Caco-2 (cell line): ENCODE results near the gene C6orf132. TPM values are rescaled to one million over a fixed set of nuclear protein-coding genes. Genes with fewer than 3 reads are reported as not detected.

Experiments used
- BruUV-seq: library from RNA; stranded (reverse); fragments of 400-500 nt; replicated peaks from 2 replicates; lab custom pipeline; 2021; lab: Mats Ljungman, UMichigan
- CTCF ChIA-PET: fragments of 300-600 bp; sonication (Branson Sonifier 250); formaldehyde crosslinking; loops from one replicate; lab custom pipeline; 2022; ENCODE audit warnings: antibody characterized with exemption; lab: Charles Lee
- POLR2A ChIA-PET: fragments of 300-600 bp; sonication (Branson Sonifier 250); formaldehyde crosslinking; loops from one replicate; lab custom pipeline; 2022; ENCODE audit warnings: antibody characterized with exemption; lab: Charles Lee
- DNase-seq, 2 experiments: peaks; one replicate each; pipeline versions ENCODE4 v3.0.0 to v3.0.0-alpha.2; 2020 to 2022
- H3K27me3 ChIP-seq: replicated peaks from 2 replicates; pipeline ENCODE4 v1.6.0; 2011; ENCODE audit warnings: low read length; ENCODE audit not compliant: control insufficient read depth, insufficient read depth
- H3K36me3 ChIP-seq: 2 replicates; pipeline ENCODE4 v1.5.1; 2011; ENCODE audit warnings: low read length; ENCODE audit not compliant: control insufficient read depth, insufficient read depth
- H3K4me1 ChIP-seq: fragments of 250-450 bp; sonication (Bioruptor Pico); 2 replicates; pipeline ENCODE4 v1.5.1; 2020; ENCODE audit warnings: mild to moderate bottlenecking
- H3K4me3 ChIP-seq: 2 replicates; pipeline ENCODE4 v1.5.1; 2011; ENCODE audit warnings: low read depth, mild to moderate bottlenecking, control low read depth, low read length
- H3K9me3 ChIP-seq: fragments of 250-450 bp; sonication (Bioruptor Pico); 2 replicates; pipeline ENCODE4 v1.5.1; 2020; ENCODE audit warnings: mild to moderate bottlenecking, moderate library complexity
- H3K27ac Mint-ChIP-seq: one replicate; pipeline ENCODE4 v1.8.0; 2022; ENCODE audit warnings: mixed read lengths; ENCODE audit not compliant: unreplicated experiment
- H3K27me3 Mint-ChIP-seq: one replicate; pipeline ENCODE4 v1.8.0; 2022; ENCODE audit warnings: mixed read lengths; ENCODE audit not compliant: insufficient read depth, unreplicated experiment
- H3K36me3 Mint-ChIP-seq: one replicate; pipeline ENCODE4 v1.8.0; 2022; ENCODE audit warnings: mild to moderate bottlenecking, mixed read lengths; ENCODE audit not compliant: insufficient read depth, unreplicated experiment
- H3K4me1 Mint-ChIP-seq: one replicate; pipeline ENCODE4 v1.8.0; 2022; ENCODE audit warnings: low read depth, mixed read lengths; ENCODE audit not compliant: unreplicated experiment
- H3K4me3 Mint-ChIP-seq: one replicate; pipeline ENCODE4 v1.8.0; 2022; ENCODE audit warnings: mild to moderate bottlenecking, moderate library complexity, mixed read lengths; ENCODE audit not compliant: unreplicated experiment
- H3K9me3 Mint-ChIP-seq: one replicate; pipeline ENCODE4 v1.8.0; 2022; ENCODE audit warnings: mixed read lengths; ENCODE audit not compliant: unreplicated experiment
- intact Hi-C: fragments of 100-400 bp; cut with micrococcal nuclease; formaldehyde crosslinking; loops from one replicate; pipeline ENCODE4 v1.10.0; 2022; ENCODE audit not compliant: unreplicated experiment
- total RNA-seq: library from RNA; stranded (reverse); gene quantifications from 2 replicates; pipeline ENCODE4 v1.2.3, GENCODE V29; 2022
- TF ChIP-seq, protein P1 (sequence below), 2 experiments: fragments of 200-600 bp in 1 of 2; IDR thresholded peaks; 1 replicate in 1 of 2; 2 replicates in 1 of 2; pipeline versions ENCODE4 v1.5.1 to v1.8.0; 2011 to 2022; ENCODE audit warnings: antibody characterized with exemption in 1 of 2, control low read depth in 1 of 2, inconsistent platforms in 1 of 2, low read depth in 1 of 2, low read length in 1 of 2, mild to moderate bottlenecking in 1 of 2, moderate library complexity in 1 of 2; ENCODE audit not compliant: insufficient read depth in 1 of 2, severe bottlenecking in 1 of 2, unreplicated experiment in 1 of 2

C6orf132 gene
- total RNA-seq, 1 experiment from 2014 or later = 56.2 TPM

- Histone ChIP-seq H3K36me3 (no peaks in the 10 kb centered on the region), H3K4me3 (no peak overlapping the region), H3K4me1 (0 out of 2 replicates have a peak, but pooled peaks cover 3% of the 10 kb centered on the region), H3K27me3 (no peaks in the 10 kb centered on the region), H3K9me3 (no peaks in the 10 kb centered on the region)
- no peaks in the 10 kb centered on the region for H3K36me3 Mint-ChIP-seq
- no peak overlapping the region for H3K4me3 Mint-ChIP-seq
- TF ChIP-seq, protein P1, sequence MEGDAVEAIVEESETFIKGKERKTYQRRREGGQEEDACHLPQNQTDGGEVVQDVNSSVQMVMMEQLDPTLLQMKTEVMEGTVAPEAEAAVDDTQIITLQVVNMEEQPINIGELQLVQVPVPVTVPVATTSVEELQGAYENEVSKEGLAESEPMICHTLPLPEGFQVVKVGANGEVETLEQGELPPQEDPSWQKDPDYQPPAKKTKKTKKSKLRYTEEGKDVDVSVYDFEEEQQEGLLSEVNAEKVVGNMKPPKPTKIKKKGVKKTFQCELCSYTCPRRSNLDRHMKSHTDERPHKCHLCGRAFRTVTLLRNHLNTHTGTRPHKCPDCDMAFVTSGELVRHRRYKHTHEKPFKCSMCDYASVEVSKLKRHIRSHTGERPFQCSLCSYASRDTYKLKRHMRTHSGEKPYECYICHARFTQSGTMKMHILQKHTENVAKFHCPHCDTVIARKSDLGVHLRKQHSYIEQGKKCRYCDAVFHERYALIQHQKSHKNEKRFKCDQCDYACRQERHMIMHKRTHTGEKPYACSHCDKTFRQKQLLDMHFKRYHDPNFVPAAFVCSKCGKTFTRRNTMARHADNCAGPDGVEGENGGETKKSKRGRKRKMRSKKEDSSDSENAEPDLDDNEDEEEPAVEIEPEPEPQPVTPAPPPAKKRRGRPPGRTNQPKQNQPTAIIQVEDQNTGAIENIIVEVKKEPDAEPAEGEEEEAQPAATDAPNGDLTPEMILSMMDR (IDR thresholded peaks at IDR 0.05; ENCODE audit: insufficient read depth in 1 of 2, low read depth in 1 of 2, low read length in 1 of 2, severe bottlenecking in 1 of 2, unreplicated experiment in 1 of 2) = no peak
- no TSS peak for BruUV-seq
- DNase-seq = no peak
- H3K4me1 Mint-ChIP-seq = peaks cover 7% of the 10 kb centered on the region
- H3K27me3 Mint-ChIP-seq = no peaks in the 10 kb centered on the region
- intact Hi-C loops = no loop called here
- ChIA-PET CTCF (interaction anchor here (0.7 to 2.3 kb wide), 3 partner anchors 51 to 611 kb away, joined by 3 to 7 read pairs (median 3); no protein-coding TSS in a partner anchor), POLR2A (interaction anchor here (0.7 kb wide), 1 partner anchor 21 kb away, joined by 3 read pairs; the partner anchor contains the start of gene C6orf132)
- H3K27ac Mint-ChIP-seq = no peak overlapping the region
- no peaks in the 10 kb centered on the region for H3K9me3 Mint-ChIP-seq
These were observed 21.6 kb upstream of the C6orf132 start for GRCh38 chr6:42163981-42164380.

GRCh38 chr6:42162812-42163211 is 20.4 kb upstream of the C6orf132 start:
- Mint-ChIP-seq H3K4me1 (peaks cover 7% of the 10 kb centered on the region), H3K36me3 (no peaks in the 10 kb centered on the region), H3K4me3 (no peak overlapping the region), H3K27ac (no peak overlapping the region), H3K27me3 (no peaks in the 10 kb centered on the region), H3K9me3 (no peaks in the 10 kb centered on the region)
- POLR2A ChIA-PET = no interaction called here
- BruUV-seq = no TSS peak
- no peak overlapping the region for H3K4me3 ChIP-seq
- no peaks in the 10 kb centered on the region for H3K9me3 ChIP-seq
- H3K27me3 ChIP-seq = no peaks in the 10 kb centered on the region
- DNase-seq = no peak
- CTCF ChIA-PET = no interaction called here
- H3K36me3 ChIP-seq = no peaks in the 10 kb centered on the region
- H3K4me1 ChIP-seq = 0 out of 2 replicates have a peak, but pooled peaks cover 8% of the 10 kb centered on the region
- intact Hi-C loops = no loop called here
- TF ChIP-seq, protein P1 (IDR thresholded peaks at IDR 0.05; ENCODE audit: insufficient read depth in 1 of 2, low read depth in 1 of 2, low read length in 1 of 2, severe bottlenecking in 1 of 2, unreplicated experiment in 1 of 2) = no peak

DNA sequence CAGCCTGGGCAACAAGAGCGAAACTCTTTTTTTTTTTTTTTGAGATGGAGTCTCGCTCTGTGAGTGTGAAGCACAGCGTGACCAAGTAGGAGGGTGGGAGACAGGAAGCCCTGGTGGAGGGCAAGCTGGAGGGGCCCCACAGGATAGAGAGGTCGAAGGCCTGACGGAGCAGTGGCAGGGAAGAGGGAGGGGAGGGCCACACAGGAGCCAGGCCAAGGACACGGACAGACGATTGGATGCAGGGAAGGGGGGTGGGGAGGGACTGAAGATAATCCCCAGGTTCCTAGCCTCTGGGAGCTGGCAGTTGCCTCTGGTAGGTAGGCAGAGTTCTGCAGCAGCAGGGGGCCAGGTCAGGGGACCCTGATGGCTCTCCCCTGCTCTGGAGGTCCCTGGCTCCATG is 20.0 kb upstream of the C6orf132 start:
- Histone ChIP-seq H3K4me1 (0 out of 2 replicates have a peak, but pooled peaks cover 9% of the 10 kb centered on the region), H3K9me3 (no peaks in the 10 kb centered on the region), H3K36me3 (no peaks in the 10 kb centered on the region), H3K27me3 (no peaks in the 10 kb centered on the region), H3K4me3 (no peak overlapping the region)
- DNase-seq = no peak
- ChIA-PET CTCF (interaction anchor here (0.5 kb wide), 1 partner anchor 62 kb away, joined by 3 read pairs; no protein-coding TSS in a partner anchor), POLR2A (no interaction called here)
- H3K4me1 Mint-ChIP-seq = peaks cover 7% of the 10 kb centered on the region
- H3K27me3 Mint-ChIP-seq = no peaks in the 10 kb centered on the region
- intact Hi-C loops = no loop called here
- no TSS peak for BruUV-seq
- H3K9me3 Mint-ChIP-seq = no peaks in the 10 kb centered on the region
- H3K36me3 Mint-ChIP-seq = no peaks in the 10 kb centered on the region
- H3K27ac Mint-ChIP-seq = no peak overlapping the region
- TF ChIP-seq, protein P1 (IDR thresholded peaks at IDR 0.05; ENCODE audit: insufficient read depth in 1 of 2, low read depth in 1 of 2, low read length in 1 of 2, severe bottlenecking in 1 of 2, unreplicated experiment in 1 of 2) = no peak
- no peak overlapping the region for H3K4me3 Mint-ChIP-seq
